ENCODE measurements around the gene ZFP82. TPM values are rescaled to one million over a fixed set of nuclear protein-coding genes. Genes with fewer than 3 reads are reported as not detected.

ZFP82 gene
- 1 to 10 TPM in 1 of 2 donors, under 1 TPM in 1; 0.78 to 2.0 TPM for total RNA-seq

- 0 to 1% methylated on average over 6 to 65 of the region's 70 CpGs for WGBS, 2 donors
- peak within 1 kb of the TSS; percentile 40 to 80 (median 59) for H3K27ac ChIP-seq
- peak within 1 kb of the TSS; percentile 38 to 67 for H3K4me3 ChIP-seq
- intact Hi-C loops (cut with DNase I), result no loop called here
- DNase-seq, result peak; percentile 61 to 79 (median 70)
- peak; percentile 86 for ATAC-seq
- no peaks in the 10 kb centered on the region for H3K36me3 ChIP-seq (replicated peaks in 1 of 2; ENCODE audit: insufficient read depth in 1 of 2, low read depth in 2 of 2)
- H3K4me1 ChIP-seq, result peaks cover 19% of the 10 kb centered on the region
- no peaks in the 10 kb centered on the region for H3K27me3 ChIP-seq
- H3K9me3 ChIP-seq, result no peaks in the 10 kb centered on the region
- TF ChIP-seq POLR2A (IDR thresholded peaks at IDR 0.05), result peak; percentile 20 to 58 (median 58)
- TF ChIP-seq, protein P1, sequence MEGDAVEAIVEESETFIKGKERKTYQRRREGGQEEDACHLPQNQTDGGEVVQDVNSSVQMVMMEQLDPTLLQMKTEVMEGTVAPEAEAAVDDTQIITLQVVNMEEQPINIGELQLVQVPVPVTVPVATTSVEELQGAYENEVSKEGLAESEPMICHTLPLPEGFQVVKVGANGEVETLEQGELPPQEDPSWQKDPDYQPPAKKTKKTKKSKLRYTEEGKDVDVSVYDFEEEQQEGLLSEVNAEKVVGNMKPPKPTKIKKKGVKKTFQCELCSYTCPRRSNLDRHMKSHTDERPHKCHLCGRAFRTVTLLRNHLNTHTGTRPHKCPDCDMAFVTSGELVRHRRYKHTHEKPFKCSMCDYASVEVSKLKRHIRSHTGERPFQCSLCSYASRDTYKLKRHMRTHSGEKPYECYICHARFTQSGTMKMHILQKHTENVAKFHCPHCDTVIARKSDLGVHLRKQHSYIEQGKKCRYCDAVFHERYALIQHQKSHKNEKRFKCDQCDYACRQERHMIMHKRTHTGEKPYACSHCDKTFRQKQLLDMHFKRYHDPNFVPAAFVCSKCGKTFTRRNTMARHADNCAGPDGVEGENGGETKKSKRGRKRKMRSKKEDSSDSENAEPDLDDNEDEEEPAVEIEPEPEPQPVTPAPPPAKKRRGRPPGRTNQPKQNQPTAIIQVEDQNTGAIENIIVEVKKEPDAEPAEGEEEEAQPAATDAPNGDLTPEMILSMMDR (IDR thresholded peaks at IDR 0.05), result no peak
Measured at GRCh38 chr19:36418287-36419001, at the start of gene ZFP82. Gene ZFP82, minus strand, starts transcription at chr19:36418644. Its CDS starts 8,855 bp downstream, at chr19:36409789.

DNA sequence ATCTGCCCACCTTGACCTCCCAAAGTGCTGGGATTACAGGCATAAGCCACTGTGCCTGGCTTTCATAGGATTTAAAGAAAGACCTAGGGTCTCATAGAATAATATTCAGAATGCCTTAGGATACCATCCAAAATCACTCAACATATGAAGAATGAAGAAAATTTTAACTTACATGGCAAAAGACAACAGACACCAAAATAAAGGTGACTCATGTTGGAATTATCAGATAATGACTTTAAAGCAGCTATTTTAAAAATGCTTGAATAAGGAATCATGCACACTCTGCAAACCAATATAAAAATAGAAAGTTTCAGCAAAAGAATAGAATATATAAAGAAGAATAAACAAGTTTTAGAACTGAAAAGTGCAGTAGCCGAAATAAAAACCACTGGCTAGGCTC, 41.6 kb upstream of the ZFP82 start:
- H3K9me3 ChIP-seq, result peaks cover 0 to 25% (median 0%) of the 10 kb centered on the region in 3 donors
- H3K4me3 ChIP-seq, result no peak overlapping the region
- intact Hi-C loops (cut with DNase I), result no loop called here
- H3K27me3 ChIP-seq, result no peaks in the 10 kb centered on the region
- H3K4me1 ChIP-seq, result no peaks in the 10 kb centered on the region
- WGBS, 2 donors, result 100% methylated on average over 1 of the region's 1 CpG
- ATAC-seq, result no peak
- H3K27ac ChIP-seq, result no peak overlapping the region
- H3K36me3 ChIP-seq (replicated peaks in 1 of 2; ENCODE audit: insufficient read depth in 1 of 2, low read depth in 2 of 2), result peaks cover 0 to 10% of the 10 kb centered on the region in 2 donors
- DNase-seq, result no peak
- TF ChIP-seq POLR2A (IDR thresholded peaks at IDR 0.05), result no peak

DNA sequence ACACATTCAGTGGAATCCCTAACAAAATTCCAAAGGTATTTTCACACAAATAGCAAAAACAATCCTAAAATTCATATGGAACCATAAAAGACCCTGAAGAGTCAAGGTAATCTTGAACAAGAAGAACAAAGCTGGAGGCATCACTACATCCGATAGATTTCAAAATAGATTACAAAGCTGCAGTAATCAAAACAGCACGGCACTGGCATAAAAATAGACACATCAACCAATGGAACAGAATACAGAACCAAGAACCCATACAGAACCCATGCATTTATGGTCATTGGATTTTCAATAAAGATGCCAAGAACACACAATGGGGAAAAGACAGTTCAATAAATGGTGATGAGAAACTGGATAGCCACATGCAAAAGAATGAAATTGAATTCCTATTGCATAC, 38.4 kb upstream of the ZFP82 start:
- Histone ChIP-seq H3K9me3 (peaks cover 0 to 20% (median 0%) of the 10 kb centered on the region in 3 donors), H3K4me1 (no peaks in the 10 kb centered on the region), H3K27ac (no peak overlapping the region), H3K27me3 (no peaks in the 10 kb centered on the region), H3K4me3 (no peak overlapping the region), H3K36me3 (replicated peaks in 1 of 2; ENCODE audit: insufficient read depth in 1 of 2, low read depth in 2 of 2) (peaks cover 0 to 10% of the 10 kb centered on the region in 2 donors)
- WGBS, 2 donors, result 92 to 97% methylated on average over 2 of the region's 2 CpGs
- TF ChIP-seq POLR2A (IDR thresholded peaks at IDR 0.05), result no peak
- TF ChIP-seq, protein P1 (IDR thresholded peaks at IDR 0.05), result no peak
- DNase-seq, result no peak
- no peak for ATAC-seq
- intact Hi-C loops (cut with DNase I), result no loop called here

DNA sequence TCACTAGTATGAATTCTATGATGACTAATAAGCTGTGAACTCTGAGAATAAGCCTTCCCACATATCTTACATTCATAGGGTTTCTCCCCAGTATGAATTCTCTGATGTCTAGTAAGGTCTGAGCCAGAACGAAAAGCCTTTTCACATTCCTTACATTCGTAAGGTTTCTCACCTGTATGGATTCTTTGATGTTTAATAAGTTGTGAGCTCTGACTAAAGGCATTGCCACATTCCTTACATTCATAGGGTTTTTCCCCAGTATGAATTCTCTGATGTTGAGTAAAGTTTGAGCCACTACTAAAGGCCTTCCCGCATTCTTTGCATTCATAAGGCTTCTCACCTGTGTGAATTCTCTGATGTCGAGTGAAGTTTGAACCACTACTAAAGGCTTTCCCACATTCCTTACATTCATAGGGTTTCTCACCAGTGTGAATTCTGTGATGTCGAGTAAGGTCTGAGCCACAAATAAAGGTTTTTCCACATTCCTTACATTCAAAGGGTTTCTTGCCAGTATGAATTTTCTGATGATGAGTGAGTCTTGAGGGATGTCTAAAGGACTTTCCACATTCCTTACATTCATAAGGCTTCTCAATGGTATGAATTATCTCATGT, 30.7 kb upstream of the ZFP82 start:
- Histone ChIP-seq H3K36me3 (replicated peaks in 1 of 2; ENCODE audit: insufficient read depth in 1 of 2, low read depth in 2 of 2) (peaks cover 6 to 13% of the 10 kb centered on the region in 2 donors), H3K9me3 (peaks cover 0 to 55% (median 2%) of the 10 kb centered on the region in 3 donors), H3K4me1 (no peaks in the 10 kb centered on the region), H3K27ac (no peak overlapping the region), H3K4me3 (no peak overlapping the region), H3K27me3 (no peaks in the 10 kb centered on the region)
- DNase-seq, result no peak
- TF ChIP-seq, protein P1 (IDR thresholded peaks at IDR 0.05), result no peak
- TF ChIP-seq POLR2A (IDR thresholded peaks at IDR 0.05), result no peak
- WGBS, 2 donors, result 92 to 94% methylated on average over 5 of the region's 5 CpGs
- ATAC-seq, result no peak
- intact Hi-C loops (cut with DNase I), result no loop called here

GRCh38 chr19:36441339-36441738, 22.9 kb upstream of the ZFP82 start:
- Histone ChIP-seq H3K27ac (no peak overlapping the region), H3K4me1 (no peaks in the 10 kb centered on the region), H3K9me3 (peaks cover 0 to 30% (median 0%) of the 10 kb centered on the region in 3 donors), H3K4me3 (no peak overlapping the region), H3K27me3 (no peaks in the 10 kb centered on the region), H3K36me3 (replicated peaks in 1 of 2; ENCODE audit: insufficient read depth in 1 of 2, low read depth in 2 of 2) (no peaks in the 10 kb centered on the region)
- 35 to 57% methylated on average over 1 of the region's 1 CpG for WGBS, 2 donors
- DNase-seq, result no peak
- no peak for ATAC-seq
- intact Hi-C loops (cut with DNase I), result no loop called here
- TF ChIP-seq POLR2A (IDR thresholded peaks at IDR 0.05), result no peak
- TF ChIP-seq, protein P1 (IDR thresholded peaks at IDR 0.05), result no peak
